ENCODE results near the gene SLC27A4. TPM values are rescaled to one million over a fixed set of nuclear protein-coding genes. Genes with fewer than 3 reads are reported as not detected.

SLC27A4 gene
- total and polyA plus RNA-seq, 10 donors: 8.4 to 15.5 (median 11.6) TPM

GRCh38 chr9:128390150-128390812 lies 50.0 kb downstream of the SLC27A4 start:
- Histone ChIP-seq H3K36me3 (peaks cover 3 to 88% (median 78%) of the 10 kb centered on the region in 6 donors), H3K27me3 (replicated peaks in 1 of 7) (no peaks in the 10 kb centered on the region), H3K9me3 (no peaks in the 10 kb centered on the region), H3K4me3 (no peak overlapping the region), H3K27ac (no peak overlapping the region), H3K4me1 (no peaks in the 10 kb centered on the region)
- 80 to 88% (median 84%) methylated on average over 10 to 11 of the region's 11 CpGs for WGBS, 5 donors
- no peak for DNase-seq
- TF ChIP-seq CTCF (IDR thresholded peaks at IDR 0.05 in 8 of 11, conservative IDR thresholded peaks at IDR 0.05 in 3 of 11): no peak
- no peak for TF ChIP-seq POLR2A (IDR thresholded peaks at IDR 0.05)
- no peak for TF ChIP-seq POLR2AphosphoS5 (IDR thresholded peaks at IDR 0.05)
- intact Hi-C loops (cut with DNase I; ENCODE audit: low total_unique reads): no loop called here

- Histone ChIP-seq H3K4me1 (no peaks in the 10 kb centered on the region), H3K27ac (no peak overlapping the region), H3K27me3 (replicated peaks in 1 of 7) (peaks cover 0 to under 1% (median 0%) of the 10 kb centered on the region in 7 donors), H3K9me3 (no peaks in the 10 kb centered on the region), H3K4me3 (no peak overlapping the region), H3K36me3 (peaks cover 3 to 80% (median 70%) of the 10 kb centered on the region in 6 donors)
- TF ChIP-seq POLR2A (IDR thresholded peaks at IDR 0.05) (no peak), POLR2AphosphoS5 (IDR thresholded peaks at IDR 0.05) (no peak), CTCF (IDR thresholded peaks at IDR 0.05 in 8 of 11, conservative IDR thresholded peaks at IDR 0.05 in 3 of 11) (no peak)
- intact Hi-C loops (cut with DNase I; ENCODE audit: low total_unique reads): no loop called here
- WGBS, 5 donors: 82 to 89% (median 87%) methylated on average over 4 to 8 of the region's 8 CpGs
- no peak for DNase-seq
Measured at GRCh38 chr9:128390813-128391711, 50.7 kb downstream of the SLC27A4 start.

- intact Hi-C loops (cut with DNase I; ENCODE audit: low total_unique reads): no loop called here
- peaks cover 2 to 71% (median 62%) of the 10 kb centered on the region in 6 donors for H3K36me3 ChIP-seq
- no peak overlapping the region for H3K4me3 ChIP-seq
- no peaks in the 10 kb centered on the region for H3K9me3 ChIP-seq
- no peak for DNase-seq
- H3K27me3 ChIP-seq (replicated peaks in 1 of 7): peaks cover 0 to 9% (median 0%) of the 10 kb centered on the region in 7 donors
- no peak overlapping the region for H3K27ac ChIP-seq
- peaks cover 3 to 8% (median 5%) of the 10 kb centered on the region in 6 donors for H3K4me1 ChIP-seq
- TF ChIP-seq CTCF (IDR thresholded peaks at IDR 0.05 in 8 of 11, conservative IDR thresholded peaks at IDR 0.05 in 3 of 11) (no peak), POLR2A (IDR thresholded peaks at IDR 0.05) (no peak), POLR2AphosphoS5 (IDR thresholded peaks at IDR 0.05) (no peak)
- WGBS, 5 donors: 92 to 95% (median 93%) methylated on average over 21 of the region's 21 CpGs
Measured at GRCh38 chr9:128391956-128392301, 51.6 kb downstream of the SLC27A4 start.

All from spleen (tissue), 11 donors.